Gastrocnemius medialis (tissue), 4 donors: ENCODE results near the gene CCNA2.

ENCODE experiments used
- POLR2A ChIP-seq, 2 donors: fragments of 450-650 bp; IDR thresholded peaks; one replicate each; pipeline ENCODE4 v1.6.1; 2017; ENCODE audit warnings: antibody characterized with exemption in 2 of 2, mild to moderate bottlenecking in 2 of 2, moderate library complexity in 2 of 2
- TF ChIP-seq, protein P1 (sequence below), 5 experiments: fragments of 450-650 bp in 3 of 5; fragments of 200-600 bp in 2 of 5; sonication (generic) in 2 of 5; IDR thresholded peaks in 4 of 5; conservative IDR thresholded peaks in 1 of 5; 1 replicate in 4 of 5; 2 replicates in 1 of 5; pipeline ENCODE4 v1.5.1; 2016 to 2019; ENCODE audit warnings: antibody characterized with exemption in 5 of 5, mild to moderate bottlenecking in 3 of 5, moderate library complexity in 3 of 5

DNA sequence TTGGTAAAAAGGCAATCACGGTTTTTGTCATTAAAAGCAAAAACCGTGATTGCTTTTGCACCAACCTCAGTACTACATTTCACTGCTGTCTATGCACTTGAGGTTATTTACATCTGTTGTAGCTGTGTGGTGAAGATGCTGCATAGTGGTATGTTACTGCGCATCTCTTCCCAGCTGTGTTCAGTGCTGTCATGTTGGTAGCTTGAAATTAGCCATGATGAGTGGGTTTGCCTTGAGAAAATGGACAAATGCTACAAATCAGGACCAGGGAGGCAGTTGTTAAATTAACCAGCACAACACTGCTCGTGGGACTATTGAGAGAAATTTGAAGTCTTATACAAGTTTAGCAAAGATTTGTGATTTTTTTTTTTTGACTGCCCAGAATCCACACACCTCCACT, 56.5 kb downstream of the CCNA2 start:
- TF ChIP-seq, protein P1, sequence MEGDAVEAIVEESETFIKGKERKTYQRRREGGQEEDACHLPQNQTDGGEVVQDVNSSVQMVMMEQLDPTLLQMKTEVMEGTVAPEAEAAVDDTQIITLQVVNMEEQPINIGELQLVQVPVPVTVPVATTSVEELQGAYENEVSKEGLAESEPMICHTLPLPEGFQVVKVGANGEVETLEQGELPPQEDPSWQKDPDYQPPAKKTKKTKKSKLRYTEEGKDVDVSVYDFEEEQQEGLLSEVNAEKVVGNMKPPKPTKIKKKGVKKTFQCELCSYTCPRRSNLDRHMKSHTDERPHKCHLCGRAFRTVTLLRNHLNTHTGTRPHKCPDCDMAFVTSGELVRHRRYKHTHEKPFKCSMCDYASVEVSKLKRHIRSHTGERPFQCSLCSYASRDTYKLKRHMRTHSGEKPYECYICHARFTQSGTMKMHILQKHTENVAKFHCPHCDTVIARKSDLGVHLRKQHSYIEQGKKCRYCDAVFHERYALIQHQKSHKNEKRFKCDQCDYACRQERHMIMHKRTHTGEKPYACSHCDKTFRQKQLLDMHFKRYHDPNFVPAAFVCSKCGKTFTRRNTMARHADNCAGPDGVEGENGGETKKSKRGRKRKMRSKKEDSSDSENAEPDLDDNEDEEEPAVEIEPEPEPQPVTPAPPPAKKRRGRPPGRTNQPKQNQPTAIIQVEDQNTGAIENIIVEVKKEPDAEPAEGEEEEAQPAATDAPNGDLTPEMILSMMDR (IDR thresholded peaks at IDR 0.05 in 4 of 5, conservative IDR thresholded peaks at IDR 0.05 in 1 of 5) = no peak
- TF ChIP-seq POLR2A (IDR thresholded peaks at IDR 0.05) = no peak
